Midbrain (tissue), 1 donor: ENCODE measurements around the gene GALR2.

Experiments
- DNase-seq: peaks from one replicate; lab custom pipeline; 2025; lab: John Stamatoyannopoulos, UW

Gene GALR2

GRCh38 chr17:76092526-76093413 lies 18.2 kb downstream of the GALR2 start:
- DNase-seq = no peak

- DNase-seq = no peak
Measured at GRCh38 chr17:76094046-76094445, 19.5 kb downstream of the GALR2 start.

GRCh38 chr17:76095943-76096342 lies 21.4 kb downstream of the GALR2 start:
- no peak for DNase-seq

- no peak for DNase-seq
Measured at GRCh38 chr17:76097716-76098295, 23.2 kb downstream of the GALR2 start.

GRCh38 chr17:76102944-76103273 lies 28.3 kb downstream of the GALR2 start:
- no peak for DNase-seq

- DNase-seq = peak; percentile 95
Measured at GRCh38 chr17:76103274-76104139, 28.9 kb downstream of the GALR2 start, which contains the start of gene EXOC7. Gene EXOC7, minus strand, starts transcription at chr17:76103787. Its CDS starts 95 bp downstream, at chr17:76103692.

- no peak for DNase-seq
Measured at GRCh38 chr17:76104140-76104895, 29.7 kb downstream of the GALR2 start.

GRCh38 chr17:76104896-76105231 lies 30.3 kb downstream of the GALR2 start:
- DNase-seq = no peak

- no peak for DNase-seq
Measured at GRCh38 chr17:76106703-76107102, 32.1 kb downstream of the GALR2 start.

- no peak for DNase-seq
Measured at GRCh38 chr17:76107509-76107908, 32.9 kb downstream of the GALR2 start.

GRCh38 chr17:76111956-76112355 lies 37.4 kb downstream of the GALR2 start:
- no peak for DNase-seq

GRCh38 chr17:76115138-76115754 lies 40.7 kb downstream of the GALR2 start:
- DNase-seq = no peak

- DNase-seq = no peak
Measured at GRCh38 chr17:76119409-76120371, 45.1 kb downstream of the GALR2 start.

- DNase-seq = no peak
Measured at GRCh38 chr17:76120658-76121008, 46.1 kb downstream of the GALR2 start.

- DNase-seq = no peak
Measured at GRCh38 chr17:76121932-76122430, 47.4 kb downstream of the GALR2 start.

GRCh38 chr17:76122431-76123190 lies 48.0 kb downstream of the GALR2 start:
- DNase-seq = no peak

GRCh38 chr17:76123191-76123499 lies 48.6 kb downstream of the GALR2 start:
- no peak for DNase-seq

- DNase-seq = no peak
Measured at GRCh38 chr17:76123749-76124581, 49.4 kb downstream of the GALR2 start.
